Suppressor macrophage (primary cell): ENCODE results near the gene EPB41L5.
"Not testable (repeated sequence)": the region's sequence is repeated elsewhere in the genome, so short reads cannot be mapped to it uniquely, and the experiment has no call there.

ENCODE experiments used
- DNase-seq, 4 experiments: peaks; one replicate each; pipeline ENCODE4 v3.0.0-alpha.2; 2020 to 2022

EPB41L5 gene

GRCh38 chr2:120142528-120143219, 129.8 kb downstream of the EPB41L5 start:
- DNase-seq = peak; percentile 6 to 61 (median 30)

GRCh38 chr2:120148229-120148628, 135.4 kb downstream of the EPB41L5 start:
- DNase-seq = no peak

GRCh38 chr2:120148669-120149068, 135.8 kb downstream of the EPB41L5 start:
- DNase-seq = no peak

GRCh38 chr2:120149406-120149805, 136.5 kb downstream of the EPB41L5 start:
- DNase-seq = no peak

- no peak for DNase-seq
These were observed 137.2 kb downstream of the EPB41L5 start for GRCh38 chr2:120150040-120150482.

GRCh38 chr2:120155308-120155707, 142.4 kb downstream of the EPB41L5 start:
- DNase-seq = no peak

GRCh38 chr2:120158658-120159057, 145.8 kb downstream of the EPB41L5 start:
- not testable (repeated sequence) for DNase-seq

GRCh38 chr2:120161190-120161589, 148.3 kb downstream of the EPB41L5 start:
- no peak for DNase-seq

GRCh38 chr2:120162716-120163115, 149.8 kb downstream of the EPB41L5 start:
- DNase-seq = no peak

GRCh38 chr2:120167272-120167671, 154.4 kb downstream of the EPB41L5 start:
- no peak for DNase-seq

- DNase-seq = no peak
These were observed 156.1 kb downstream of the EPB41L5 start for GRCh38 chr2:120169020-120169419.

GRCh38 chr2:120174963-120175581, 162.2 kb downstream of the EPB41L5 start:
- DNase-seq = peak; percentile 63 to 87 (median 70)

GRCh38 chr2:120176526-120176925, 163.6 kb downstream of the EPB41L5 start:
- DNase-seq = no peak

- peak; percentile 58 to 76 (median 69) for DNase-seq
These were observed 164.2 kb downstream of the EPB41L5 start for GRCh38 chr2:120177001-120177621.

- DNase-seq = no peak
These were observed 165.1 kb downstream of the EPB41L5 start for GRCh38 chr2:120177973-120178372.

- no peak for DNase-seq
These were observed 166.5 kb downstream of the EPB41L5 start for GRCh38 chr2:120179396-120179795.

GRCh38 chr2:120180066-120180465, 167.2 kb downstream of the EPB41L5 start:
- DNase-seq = no peak

- DNase-seq = no peak
These were observed 169.2 kb downstream of the EPB41L5 start for GRCh38 chr2:120182019-120182560.

- DNase-seq = no peak
These were observed 176.3 kb downstream of the EPB41L5 start for GRCh38 chr2:120189189-120189588.

- DNase-seq = no peak
These were observed 179.4 kb downstream of the EPB41L5 start for GRCh38 chr2:120192280-120192679.

- no peak for DNase-seq
These were observed 182.7 kb downstream of the EPB41L5 start for GRCh38 chr2:120195553-120195952.

GRCh38 chr2:120199817-120200459, 187.1 kb downstream of the EPB41L5 start:
- not testable (repeated sequence) for DNase-seq
